C4-2B (cell line): ENCODE data around the gene EMILIN2.

Experiments
- H3K27ac ChIP-seq: fragments of 450-650 bp; 2 replicates; pipeline ENCODE4 v1.5.1; 2017
- CTCF ChIP-seq: fragments of 450-650 bp; conservative IDR thresholded peaks from 2 replicates; pipeline ENCODE4 v1.5.1; 2017; ENCODE audit warnings: mild to moderate bottlenecking
- ZFX ChIP-seq: fragments of 450-650 bp; IDR thresholded peaks from 2 replicates; pipeline ENCODE4 v1.6.1; 2017

EMILIN2 gene

DNA sequence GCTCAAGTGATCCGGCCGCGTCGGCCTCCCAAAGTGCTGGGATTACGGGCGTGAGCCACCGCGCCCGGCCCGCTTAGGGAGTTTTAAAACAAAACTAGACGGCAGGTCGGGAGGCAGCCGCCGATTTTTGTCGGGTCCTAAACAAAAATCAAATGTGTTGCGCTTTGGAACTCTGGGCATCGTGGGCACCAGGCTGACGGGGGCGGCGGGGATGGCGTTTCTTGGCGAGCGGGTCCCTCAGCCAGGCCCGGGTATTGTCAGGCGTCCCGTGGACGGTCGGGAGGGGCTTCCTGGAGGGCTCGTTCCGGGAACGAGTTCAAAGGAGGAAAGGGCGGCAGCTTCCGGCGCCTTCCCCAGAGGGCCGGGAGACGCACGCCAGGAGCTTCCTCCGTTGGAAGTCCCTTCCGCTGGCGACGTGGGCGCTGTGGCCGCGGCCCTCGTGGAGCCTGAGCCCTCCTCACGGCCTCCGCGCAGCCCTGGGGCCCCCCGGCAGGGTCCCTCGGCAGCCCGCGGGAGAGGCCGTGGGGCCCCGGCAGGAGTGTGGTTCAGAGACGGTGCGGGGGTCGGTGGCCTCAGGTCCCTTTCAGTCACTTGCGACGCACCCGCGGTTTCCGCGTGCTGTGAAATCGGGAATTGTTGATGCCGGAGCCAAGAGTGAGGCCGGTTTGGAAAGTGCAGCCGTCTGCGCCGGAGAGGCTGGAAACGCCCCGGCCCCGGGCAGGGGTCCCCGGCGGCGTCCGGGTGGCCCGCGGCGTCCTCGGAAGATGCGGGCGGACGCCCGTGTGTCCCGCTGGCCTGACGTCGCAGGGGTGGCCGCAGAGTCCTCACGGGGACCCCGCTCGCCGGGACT lies 59.3 kb downstream of the EMILIN2 start:
- TF ChIP-seq ZFX: no peak
- TF ChIP-seq CTCF: no peak
- no peak overlapping the region for H3K27ac ChIP-seq

DNA sequence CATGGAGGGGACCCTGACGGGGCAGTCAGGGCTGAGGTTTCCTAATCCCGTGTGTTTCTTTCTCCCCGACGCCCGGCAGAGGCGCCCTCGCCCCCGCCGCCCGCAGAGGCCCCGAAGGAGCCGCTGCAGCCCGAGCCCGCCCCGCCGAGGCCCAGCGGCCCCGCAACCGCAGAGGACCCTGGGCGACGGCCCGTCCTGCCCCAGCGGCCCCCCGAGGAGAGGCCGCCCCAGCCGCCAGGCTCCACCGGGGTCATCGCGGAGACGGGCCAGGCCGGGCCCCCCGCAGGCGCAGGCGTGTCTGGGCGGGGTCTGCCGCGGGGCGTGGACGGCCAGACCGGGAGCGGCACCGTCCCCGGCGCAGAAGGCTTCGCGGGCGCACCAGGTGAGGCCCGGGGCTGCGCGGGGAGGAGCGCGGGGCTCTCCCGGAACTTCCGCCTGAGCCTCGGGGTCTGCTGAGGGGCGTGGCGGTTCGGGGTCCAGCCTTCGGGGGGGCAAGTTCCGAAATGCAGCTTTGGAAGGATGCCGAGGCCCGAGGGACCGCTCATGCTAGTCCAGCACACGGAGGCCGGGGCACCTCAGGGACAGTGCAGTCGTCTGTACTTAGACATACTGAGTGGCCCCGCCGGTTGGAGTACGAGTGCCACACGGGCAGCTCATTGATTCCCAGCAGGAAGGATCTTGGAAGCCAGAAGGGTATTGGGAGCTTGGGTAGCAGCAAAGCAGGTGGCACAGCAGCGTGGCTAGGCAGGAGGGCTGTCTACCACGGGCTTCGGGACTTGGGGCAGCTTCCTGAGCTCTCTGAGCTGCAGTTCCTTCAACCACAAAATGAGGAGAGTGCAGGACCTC lies 60.1 kb downstream of the EMILIN2 start:
- no peak overlapping the region for H3K27ac ChIP-seq
- TF ChIP-seq ZFX (no peak), CTCF (no peak)

GRCh38 chr18:2907550-2908135 lies 60.8 kb downstream of the EMILIN2 start:
- TF ChIP-seq ZFX (no peak), CTCF (no peak)
- H3K27ac ChIP-seq: no peak overlapping the region

DNA sequence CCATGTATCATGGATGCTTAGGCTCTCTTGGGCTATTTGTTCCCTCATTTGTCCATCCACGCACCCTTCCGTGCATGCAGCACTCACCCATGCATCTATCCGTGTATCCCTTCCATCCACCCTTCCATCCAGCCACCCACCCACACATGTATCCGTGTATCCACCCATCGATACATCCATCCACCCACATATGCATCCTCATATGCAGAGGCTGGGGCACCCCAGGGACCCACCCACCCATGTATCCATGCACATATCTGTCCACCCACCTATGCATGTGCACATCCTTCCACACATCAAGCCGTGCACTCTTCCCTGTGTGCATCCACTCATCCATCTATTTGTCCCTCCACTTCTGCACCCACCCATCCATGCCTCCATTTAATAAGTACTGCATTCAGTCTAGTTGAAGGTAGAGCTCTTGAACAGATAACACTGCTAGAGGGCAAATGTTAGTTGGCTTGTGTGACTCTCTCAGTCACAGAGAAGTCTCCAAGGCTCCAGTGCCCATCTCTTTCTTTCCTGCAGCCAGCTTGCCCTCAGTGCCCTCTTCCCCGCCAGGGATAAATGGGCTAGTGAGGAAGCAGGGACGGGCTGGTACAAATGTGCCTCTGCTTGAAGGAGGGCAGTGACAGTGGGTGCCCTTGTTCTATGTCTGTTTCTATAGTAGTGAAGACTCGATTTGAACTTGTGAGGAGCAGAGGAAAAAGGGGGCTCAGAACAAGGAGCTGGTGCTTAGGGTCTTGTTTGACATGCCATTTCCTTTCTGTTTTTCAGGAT lies 61.5 kb downstream of the EMILIN2 start:
- no peak overlapping the region for H3K27ac ChIP-seq
- no peak for TF ChIP-seq ZFX
- TF ChIP-seq CTCF: no peak

DNA sequence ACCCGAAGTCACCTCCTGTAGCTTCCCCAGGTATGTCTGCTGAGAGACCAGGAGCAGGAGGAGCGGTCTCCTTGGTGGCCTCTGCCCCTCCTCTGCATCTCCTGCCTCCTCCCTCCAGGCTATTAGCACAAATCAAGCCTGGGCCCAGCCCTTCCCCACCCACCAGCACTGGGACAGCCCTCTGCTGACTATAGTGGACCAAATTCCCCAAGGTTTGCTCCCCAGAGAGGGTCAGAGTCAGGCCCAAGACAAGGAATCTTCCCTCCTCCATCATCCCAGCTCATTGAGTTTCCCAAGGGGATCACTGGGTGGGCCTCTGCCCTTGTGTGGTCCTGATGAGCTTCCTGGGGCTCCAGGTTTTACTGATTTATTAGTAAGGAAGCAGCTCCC lies 62.1 kb downstream of the EMILIN2 start:
- no peak overlapping the region for H3K27ac ChIP-seq
- TF ChIP-seq ZFX (no peak), CTCF (no peak)

- TF ChIP-seq CTCF (no peak), ZFX (no peak)
- H3K27ac ChIP-seq: no peak overlapping the region
These were observed 62.8 kb downstream of the EMILIN2 start for GRCh38 chr18:2909431-2910140.
